ENCODE measurements around the gene TAAR1.
"Not testable (repeated sequence)": the region's sequence is repeated elsewhere in the genome, so short reads cannot be mapped to it uniquely, and the experiment has no call there.

The TAAR1 gene

GRCh38 chr6:132661906-132662305, 2.9 kb upstream of the TAAR1 start:
- DNase-seq (ENCODE audit: low read depth in 2 of 2) = no peak

- no peak for DNase-seq (ENCODE audit: low read depth in 2 of 2)
These were observed 7.9 kb downstream of the TAAR1 start for GRCh38 chr6:132651062-132651461.

- DNase-seq (ENCODE audit: low read depth in 2 of 2) = no peak
These were observed 8.6 kb downstream of the TAAR1 start for GRCh38 chr6:132650429-132650828.

GRCh38 chr6:132648828-132649227, 10.2 kb downstream of the TAAR1 start:
- DNase-seq (ENCODE audit: low read depth in 2 of 2) = no peak

- no peak for DNase-seq (ENCODE audit: low read depth in 2 of 2)
These were observed 10.6 kb downstream of the TAAR1 start for GRCh38 chr6:132648356-132648755.

- DNase-seq (ENCODE audit: low read depth in 2 of 2) = no peak
These were observed 15.4 kb downstream of the TAAR1 start for GRCh38 chr6:132643547-132643946.

- DNase-seq (ENCODE audit: low read depth in 2 of 2) = not testable (repeated sequence)
These were observed 21.8 kb downstream of the TAAR1 start for GRCh38 chr6:132637135-132637534.

- not testable (repeated sequence) for DNase-seq (ENCODE audit: low read depth in 2 of 2)
These were observed 23.1 kb downstream of the TAAR1 start for GRCh38 chr6:132635906-132636305.

GRCh38 chr6:132635288-132635687, 23.7 kb downstream of the TAAR1 start:
- DNase-seq (ENCODE audit: low read depth in 2 of 2) = not testable (repeated sequence)

- DNase-seq (ENCODE audit: low read depth in 2 of 2) = no peak
These were observed 24.2 kb downstream of the TAAR1 start for GRCh38 chr6:132634796-132635195.

GRCh38 chr6:132633362-132633761, 25.6 kb downstream of the TAAR1 start:
- no peak for DNase-seq (ENCODE audit: low read depth in 2 of 2)

- no peak for DNase-seq (ENCODE audit: low read depth in 2 of 2)
These were observed 34.8 kb downstream of the TAAR1 start, which contains the start of gene TAAR2 for GRCh38 chr6:132624175-132624574. Gene TAAR2, minus strand, starts transcription at chr6:132624275. Its CDS starts 0 bp downstream, at chr6:132624275.

GRCh38 chr6:132623106-132623845, 35.7 kb downstream of the TAAR1 start:
- no peak for DNase-seq (ENCODE audit: low read depth in 2 of 2)

- no peak for DNase-seq (ENCODE audit: low read depth in 2 of 2)
These were observed 42.3 kb downstream of the TAAR1 start for GRCh38 chr6:132616677-132617076.

- no peak for DNase-seq (ENCODE audit: low read depth in 2 of 2)
These were observed 44.4 kb downstream of the TAAR1 start for GRCh38 chr6:132614554-132614953.

- DNase-seq (ENCODE audit: low read depth in 2 of 2) = no peak
These were observed 46.4 kb downstream of the TAAR1 start for GRCh38 chr6:132612449-132613108.

GRCh38 chr6:132611616-132612015, 47.4 kb downstream of the TAAR1 start:
- no peak for DNase-seq (ENCODE audit: low read depth in 2 of 2)

- DNase-seq (ENCODE audit: low read depth in 2 of 2) = no peak
These were observed 51.3 kb downstream of the TAAR1 start for GRCh38 chr6:132607544-132608233.

- no peak for DNase-seq (ENCODE audit: low read depth in 2 of 2)
These were observed 54.3 kb downstream of the TAAR1 start for GRCh38 chr6:132604635-132605152.

GRCh38 chr6:132600900-132601299, 58.1 kb downstream of the TAAR1 start:
- not testable (repeated sequence) for DNase-seq (ENCODE audit: low read depth in 2 of 2)

GRCh38 chr6:132598473-132598872, 60.5 kb downstream of the TAAR1 start:
- no peak for DNase-seq (ENCODE audit: low read depth in 2 of 2)

GRCh38 chr6:132596201-132596600, 62.8 kb downstream of the TAAR1 start:
- no peak for DNase-seq (ENCODE audit: low read depth in 2 of 2)

Data from activated CD8-positive, alpha-beta memory T cell treated with anti-CD3 and anti-CD28 coated beads for 4 hours (primary cell).